ENCODE data around the gene ZFAND6.
A peak's percentile ranks its signal among the peaks of the same experiment; 100 is the strongest.

The ZFAND6 gene

GRCh38 chr15:80076321-80077318, 17.1 kb downstream of the ZFAND6 start:
- H3K9me3 ChIP-seq = no peaks in the 10 kb centered on the region
- H3K27me3 ChIP-seq = no peaks in the 10 kb centered on the region
- H3K27ac ChIP-seq = no peak overlapping the region
- H3K4me3 ChIP-seq = no peak overlapping the region
- H3K36me3 ChIP-seq = no peaks in the 10 kb centered on the region
- TF ChIP-seq, protein P1, sequence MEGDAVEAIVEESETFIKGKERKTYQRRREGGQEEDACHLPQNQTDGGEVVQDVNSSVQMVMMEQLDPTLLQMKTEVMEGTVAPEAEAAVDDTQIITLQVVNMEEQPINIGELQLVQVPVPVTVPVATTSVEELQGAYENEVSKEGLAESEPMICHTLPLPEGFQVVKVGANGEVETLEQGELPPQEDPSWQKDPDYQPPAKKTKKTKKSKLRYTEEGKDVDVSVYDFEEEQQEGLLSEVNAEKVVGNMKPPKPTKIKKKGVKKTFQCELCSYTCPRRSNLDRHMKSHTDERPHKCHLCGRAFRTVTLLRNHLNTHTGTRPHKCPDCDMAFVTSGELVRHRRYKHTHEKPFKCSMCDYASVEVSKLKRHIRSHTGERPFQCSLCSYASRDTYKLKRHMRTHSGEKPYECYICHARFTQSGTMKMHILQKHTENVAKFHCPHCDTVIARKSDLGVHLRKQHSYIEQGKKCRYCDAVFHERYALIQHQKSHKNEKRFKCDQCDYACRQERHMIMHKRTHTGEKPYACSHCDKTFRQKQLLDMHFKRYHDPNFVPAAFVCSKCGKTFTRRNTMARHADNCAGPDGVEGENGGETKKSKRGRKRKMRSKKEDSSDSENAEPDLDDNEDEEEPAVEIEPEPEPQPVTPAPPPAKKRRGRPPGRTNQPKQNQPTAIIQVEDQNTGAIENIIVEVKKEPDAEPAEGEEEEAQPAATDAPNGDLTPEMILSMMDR (IDR thresholded peaks at IDR 0.05) = no peak
- H3K4me1 ChIP-seq = peaks cover 0 to 48% (median 5%) of the 10 kb centered on the region in 4 donors
- intact Hi-C loops (cut with DNase I; ENCODE audit: low total_unique reads) = no loop called here
- no peak for DNase-seq

DNA sequence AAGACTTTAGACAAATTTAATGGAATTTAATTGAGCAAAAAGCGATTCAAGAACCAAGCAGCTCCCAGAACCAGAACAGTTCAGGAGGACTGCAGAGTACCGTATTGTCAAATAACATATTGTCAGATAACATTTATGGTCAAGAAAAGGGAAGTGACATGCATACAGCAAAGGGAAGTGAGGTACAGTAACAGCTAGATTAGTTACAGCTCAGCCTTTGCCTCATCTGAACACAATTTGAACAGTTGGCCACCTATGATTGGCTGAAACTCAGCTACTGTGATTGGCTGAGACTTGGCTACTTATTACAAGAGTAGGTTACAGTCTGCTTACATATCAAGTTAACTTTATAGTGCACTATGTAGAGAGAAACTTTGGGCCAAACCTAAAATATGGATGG, 21.9 kb downstream of the ZFAND6 start:
- Histone ChIP-seq H3K4me3 (no peak overlapping the region), H3K4me1 (peaks cover 0 to 13% (median 3%) of the 10 kb centered on the region in 4 donors), H3K36me3 (no peaks in the 10 kb centered on the region), H3K9me3 (no peaks in the 10 kb centered on the region), H3K27ac (no peak overlapping the region), H3K27me3 (no peaks in the 10 kb centered on the region)
- no peak for DNase-seq
- TF ChIP-seq, protein P1 (IDR thresholded peaks at IDR 0.05) = no peak
- intact Hi-C loops (cut with DNase I; ENCODE audit: low total_unique reads) = no loop called here

DNA sequence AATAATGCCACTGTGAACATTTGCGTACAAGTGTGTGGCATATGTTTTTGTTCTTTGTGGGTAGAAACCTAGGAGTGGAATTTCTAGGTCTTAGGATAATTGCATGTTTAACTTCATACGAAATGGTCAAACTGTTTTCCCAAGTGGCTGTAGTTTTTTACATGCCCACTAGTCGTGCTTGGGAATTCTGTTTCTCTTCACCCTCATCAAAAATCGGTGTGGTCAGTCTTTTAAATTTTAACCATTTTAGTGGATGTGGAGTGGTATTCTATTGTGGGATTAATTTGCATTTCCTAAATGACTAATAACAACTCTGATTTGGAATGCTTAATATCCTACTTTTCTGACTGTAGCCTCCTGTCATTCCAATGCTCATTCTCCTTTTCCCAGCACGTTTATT, 27.6 kb downstream of the ZFAND6 start:
- H3K4me1 ChIP-seq = no peaks in the 10 kb centered on the region
- H3K4me3 ChIP-seq = no peak overlapping the region
- no peaks in the 10 kb centered on the region for H3K27me3 ChIP-seq
- no peaks in the 10 kb centered on the region for H3K36me3 ChIP-seq
- H3K9me3 ChIP-seq = no peaks in the 10 kb centered on the region
- no peak for DNase-seq
- TF ChIP-seq, protein P1 (IDR thresholded peaks at IDR 0.05) = no peak
- H3K27ac ChIP-seq = no peak overlapping the region
- intact Hi-C loops (cut with DNase I; ENCODE audit: low total_unique reads) = no loop called here

- TF ChIP-seq, protein P1 (IDR thresholded peaks at IDR 0.05) = no peak
- H3K9me3 ChIP-seq = no peaks in the 10 kb centered on the region
- H3K27me3 ChIP-seq = no peaks in the 10 kb centered on the region
- H3K27ac ChIP-seq = no peak overlapping the region
- DNase-seq = no peak
- peaks cover 0 to 13% (median 6%) of the 10 kb centered on the region in 4 donors for H3K4me1 ChIP-seq
- no peaks in the 10 kb centered on the region for H3K36me3 ChIP-seq
- intact Hi-C loops (cut with DNase I; ENCODE audit: low total_unique reads) = no loop called here
- no peak overlapping the region for H3K4me3 ChIP-seq
Measured at GRCh38 chr15:80090041-80090440, 30.6 kb downstream of the ZFAND6 start.

DNA sequence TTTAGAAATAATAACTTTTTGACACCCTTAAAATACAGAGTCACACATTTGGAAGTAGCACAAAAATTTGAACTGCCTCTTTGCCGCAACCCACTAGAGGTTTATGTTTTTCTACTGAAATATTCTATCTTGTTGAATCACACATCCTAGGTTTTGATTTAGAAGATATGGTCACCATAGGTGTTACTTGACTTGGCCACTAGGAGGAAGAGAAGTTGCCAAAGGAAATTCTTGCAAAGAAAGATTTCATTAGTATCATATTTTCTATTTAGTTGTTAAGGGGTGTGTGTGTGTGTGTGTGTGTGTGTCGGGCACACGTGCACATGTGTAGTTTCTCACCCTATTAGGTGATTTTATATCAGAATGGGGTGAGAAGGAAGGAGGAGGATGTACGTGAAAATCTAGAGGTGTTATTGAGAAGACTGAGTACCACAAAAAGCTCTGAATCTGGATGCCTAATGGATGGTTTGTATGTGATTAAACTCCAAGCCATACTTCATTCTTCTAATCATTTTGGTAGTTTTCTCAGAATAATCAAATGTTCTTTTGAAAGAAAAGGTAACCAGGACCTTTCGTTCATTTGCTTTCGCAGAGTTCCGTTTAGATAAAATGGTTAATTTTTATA, 31.5 kb downstream of the ZFAND6 start:
- no peak for DNase-seq
- peaks cover 0 to 18% (median 7%) of the 10 kb centered on the region in 4 donors for H3K4me1 ChIP-seq
- TF ChIP-seq, protein P1 (IDR thresholded peaks at IDR 0.05) = peak; percentile 7 to 10
- intact Hi-C loops (cut with DNase I; ENCODE audit: low total_unique reads) = no loop called here
- no peaks in the 10 kb centered on the region for H3K9me3 ChIP-seq
- no peaks in the 10 kb centered on the region for H3K36me3 ChIP-seq
- H3K27me3 ChIP-seq = no peaks in the 10 kb centered on the region
- H3K27ac ChIP-seq = no peak overlapping the region
- H3K4me3 ChIP-seq = no peak overlapping the region

All from tibial artery (tissue), 4 donors.